Prostate gland (tissue), 2 donors: ENCODE results near the gene ANXA9. TPM values are rescaled to one million over a fixed set of nuclear protein-coding genes. Genes with fewer than 3 reads are reported as not detected.

ENCODE experiments used
- DNase-seq: peaks from one replicate; pipeline ENCODE4 v3.0.0-alpha.2; 2019; ENCODE audit warnings: low spot score
- H3K27ac ChIP-seq, 2 donors: fragments of 200-600 bp; sonication (generic); 2 replicates each; pipeline ENCODE4 v1.5.1; 2017 to 2019
- H3K27me3 ChIP-seq: fragments of 200-600 bp; sonication (generic); replicated peaks from 2 replicates; pipeline ENCODE4 v1.5.1; 2019; ENCODE audit not compliant: insufficient read depth
- H3K36me3 ChIP-seq, 2 donors: fragments of 200-600 bp; sonication (generic); 1 replicate in 1 of 2; 2 replicates in 1 of 2; pipeline versions ENCODE4 v1.5.1 to v1.8.1; 2017 to 2019
- H3K4me1 ChIP-seq: fragments of 200-600 bp; sonication (generic); replicated peaks from 2 replicates; pipeline ENCODE4 v1.5.1; 2019
- H3K4me3 ChIP-seq, 2 donors: fragments of 200-600 bp; sonication (generic); 2 replicates each; pipeline ENCODE4 v1.5.1; 2017 to 2019
- H3K9me3 ChIP-seq: fragments of 200-600 bp; sonication (generic); 2 replicates; pipeline ENCODE4 v1.5.1; 2017
- CTCF ChIP-seq, 4 experiments: fragments of 200-600 bp in 2 of 4; fragments of 450-650 bp in 2 of 4; sonication (generic) in 2 of 4; IDR thresholded peaks; 1 replicate in 3 of 4; 2 replicates in 1 of 4; pipeline ENCODE4 v1.5.1; 2016 to 2019; ENCODE audit warnings: antibody characterized with exemption in 4 of 4, mild to moderate bottlenecking in 2 of 4, moderate library complexity in 2 of 4
- POLR2A ChIP-seq: fragments of 450-650 bp; IDR thresholded peaks from one replicate; pipeline ENCODE4 v1.6.1; 2016; ENCODE audit warnings: antibody characterized with exemption, mild to moderate bottlenecking
- POLR2AphosphoS5 ChIP-seq: sonication (generic); formaldehyde crosslinking; IDR thresholded peaks from one replicate; pipeline ENCODE4 v1.6.1; 2017; ENCODE audit warnings: antibody characterized with exemption
- WGBS: methylation state at CpG from one replicate; pipeline ENCODE4 v1.1.5; 2018; 5-methylcytosine and 5-hydroxymethylcytosine counted together
- intact Hi-C: fragments of 100-400 bp; cut with DNase I; formaldehyde crosslinking; loops from one replicate; pipeline ENCODE4 v1.14.2; 2022
- total RNA-seq, 2 donors: library from RNA; depleted of rRNA; stranded (reverse); fragments of >200 nt; gene quantifications; one replicate each; pipeline ENCODE4 v1.1.0, GENCODE V29; 2016

Gene ANXA9
- total RNA-seq, 2 donors from 2014 or later = 1.1 to 3.4 TPM

GRCh38 chr1:150973836-150974579, 8.1 kb upstream of the ANXA9 start:
- Histone ChIP-seq H3K27me3 (no peaks in the 10 kb centered on the region), H3K9me3 (no peaks in the 10 kb centered on the region), H3K27ac (peak overlapping the region; percentile 93 to 94), H3K4me3 (peak overlapping the region; percentile 83 to 86), H3K36me3 (no peaks in the 10 kb centered on the region), H3K4me1 (peaks cover 25% of the 10 kb centered on the region)
- under 1% methylated on average over 45 of the region's 67 CpGs for WGBS
- TF ChIP-seq POLR2AphosphoS5 (peak; percentile 4), CTCF (IDR thresholded peaks at IDR 0.05) (no peak), POLR2A (peak; percentile 15)
- intact Hi-C loops = loop anchor here (5.0 to 10.0 kb wide), 3 partner anchors 47 to 509 kb away; partner anchors contain the start of genes ARNT and SETDB1
- DNase-seq = peak; percentile 34

- WGBS = 12% methylated on average over 45 of the region's 106 CpGs
- peaks cover 28% of the 10 kb centered on the region for H3K4me1 ChIP-seq
- intact Hi-C loops = loop anchor here (5.0 to 10.0 kb wide), 3 partner anchors 48 to 510 kb away; partner anchors contain the start of genes ARNT and SETDB1
Measured at GRCh38 chr1:150974580-150975478, 7.3 kb upstream of the ANXA9 start, which contains the start of gene CERS2. Gene CERS2, minus strand, starts transcription at chr1:150974835. Its CDS starts 5,745 bp downstream, at chr1:150969090.

GRCh38 chr1:150976401-150976821, 5.7 kb upstream of the ANXA9 start:
- peaks cover 19% of the 10 kb centered on the region for H3K4me1 ChIP-seq
- no peaks in the 10 kb centered on the region for H3K36me3 ChIP-seq
- H3K27ac ChIP-seq = no peak overlapping the region
- no peak overlapping the region for H3K4me3 ChIP-seq
- intact Hi-C loops = loop anchor here (10.0 kb wide), 2 partner anchors 102 to 512 kb away; partner anchors contain the start of gene ARNT
- H3K9me3 ChIP-seq = no peaks in the 10 kb centered on the region
- no peak for TF ChIP-seq POLR2A
- WGBS = 96% methylated on average over 9 of the region's 9 CpGs
- DNase-seq = no peak
- no peaks in the 10 kb centered on the region for H3K27me3 ChIP-seq

More at GRCh38 chr1:150974580-150975478, 7.3 kb upstream of the ANXA9 start, which contains the start of gene CERS2:
- TF ChIP-seq POLR2AphosphoS5 (no peak), POLR2A (peak; percentile 23), CTCF (IDR thresholded peaks at IDR 0.05) (no peak)
- Histone ChIP-seq H3K27ac (peak within 1 kb of the TSS; percentile 93 to 94), H3K27me3 (no peaks in the 10 kb centered on the region), H3K4me3 (peak within 1 kb of the TSS; percentile 83 to 86), H3K36me3 (no peaks in the 10 kb centered on the region), H3K9me3 (no peaks in the 10 kb centered on the region)
- DNase-seq = peak; percentile 77

- H3K36me3 ChIP-seq = no peaks in the 10 kb centered on the region
- peaks cover 12% of the 10 kb centered on the region for H3K4me1 ChIP-seq
- no peaks in the 10 kb centered on the region for H3K9me3 ChIP-seq
- 59% methylated on average over 11 of the region's 11 CpGs for WGBS
- intact Hi-C loops = loop anchor here (10.0 kb wide), 2 partner anchors 102 to 512 kb away; partner anchors contain the start of gene ARNT
- DNase-seq = peak; percentile 22
- H3K27ac ChIP-seq = no peak overlapping the region
- H3K27me3 ChIP-seq = no peaks in the 10 kb centered on the region
- H3K4me3 ChIP-seq = no peak overlapping the region
- TF ChIP-seq CTCF (IDR thresholded peaks at IDR 0.05) (no peak), POLR2A (peak; percentile 29), POLR2AphosphoS5 (peak; percentile 7)
Measured at GRCh38 chr1:150976879-150977694, 5.0 kb upstream of the ANXA9 start.
